ENCODE data around the gene ARHGAP24.

- TF ChIP-seq RORB (CRISPR knock-in tag; IDR thresholded peaks at IDR 0.05) (no peak), ATF2 (CRISPR knock-in tag; IDR thresholded peaks at IDR 0.05; ENCODE audit: borderline replicate concordance, low read depth) (no peak), CBFB (CRISPR knock-in tag; IDR thresholded peaks at IDR 0.05; ENCODE audit: low read depth) (no peak), JUN (CRISPR knock-in tag; IDR thresholded peaks at IDR 0.05) (no peak), ZNF138 (CRISPR knock-in tag; conservative IDR thresholded peaks at IDR 0.05) (no peak), ELF4 (CRISPR knock-in tag; IDR thresholded peaks at IDR 0.05; ENCODE audit: low read depth) (no peak), NR3C1 (CRISPR knock-in tag; conservative IDR thresholded peaks at IDR 0.05; ENCODE audit: low read depth) (no peak), GRHL2 (CRISPR knock-in tag; IDR thresholded peaks at IDR 0.05; ENCODE audit: insufficient replicate concordance, severe bottlenecking) (no peak), JAZF1 (CRISPR knock-in tag; IDR thresholded peaks at IDR 0.05) (no peak), TCF7 (CRISPR knock-in tag; IDR thresholded peaks at IDR 0.05; ENCODE audit: low read depth) (no peak), ZBTB21 (CRISPR knock-in tag; IDR thresholded peaks at IDR 0.05; ENCODE audit: borderline replicate concordance) (no peak), SP1 (CRISPR knock-in tag; conservative IDR thresholded peaks at IDR 0.05) (no peak), ZNF317 (CRISPR knock-in tag; IDR thresholded peaks at IDR 0.05; ENCODE audit: borderline replicate concordance, low read depth) (no peak)
- TF ChIP-seq, protein P1, sequence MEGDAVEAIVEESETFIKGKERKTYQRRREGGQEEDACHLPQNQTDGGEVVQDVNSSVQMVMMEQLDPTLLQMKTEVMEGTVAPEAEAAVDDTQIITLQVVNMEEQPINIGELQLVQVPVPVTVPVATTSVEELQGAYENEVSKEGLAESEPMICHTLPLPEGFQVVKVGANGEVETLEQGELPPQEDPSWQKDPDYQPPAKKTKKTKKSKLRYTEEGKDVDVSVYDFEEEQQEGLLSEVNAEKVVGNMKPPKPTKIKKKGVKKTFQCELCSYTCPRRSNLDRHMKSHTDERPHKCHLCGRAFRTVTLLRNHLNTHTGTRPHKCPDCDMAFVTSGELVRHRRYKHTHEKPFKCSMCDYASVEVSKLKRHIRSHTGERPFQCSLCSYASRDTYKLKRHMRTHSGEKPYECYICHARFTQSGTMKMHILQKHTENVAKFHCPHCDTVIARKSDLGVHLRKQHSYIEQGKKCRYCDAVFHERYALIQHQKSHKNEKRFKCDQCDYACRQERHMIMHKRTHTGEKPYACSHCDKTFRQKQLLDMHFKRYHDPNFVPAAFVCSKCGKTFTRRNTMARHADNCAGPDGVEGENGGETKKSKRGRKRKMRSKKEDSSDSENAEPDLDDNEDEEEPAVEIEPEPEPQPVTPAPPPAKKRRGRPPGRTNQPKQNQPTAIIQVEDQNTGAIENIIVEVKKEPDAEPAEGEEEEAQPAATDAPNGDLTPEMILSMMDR (IDR thresholded peaks at IDR 0.05) = no peak
Observed at GRCh38 chr4:85953651-85954018, 478.7 kb downstream of the ARHGAP24 start.
